Kasumi-1 (cell line): Measurements from ENCODE around the gene ANAPC1.
"Not testable (repeated sequence)": the region's sequence is repeated elsewhere in the genome, so short reads cannot be mapped to it uniquely, and the experiment has no call there.

Experiments
- DNase-seq, 2 experiments: peaks; one replicate each; lab custom pipeline; 2025; lab: John Stamatoyannopoulos, UW

ANAPC1 gene

GRCh38 chr2:111790633-111791032 lies 93.4 kb downstream of the ANAPC1 start:
- DNase-seq, result not testable (repeated sequence)

GRCh38 chr2:111784081-111784480 lies 99.9 kb downstream of the ANAPC1 start:
- DNase-seq, result not testable (repeated sequence)

- DNase-seq, result not testable (repeated sequence)
Observed at GRCh38 chr2:111782195-111782594, 101.8 kb downstream of the ANAPC1 start.

GRCh38 chr2:111781443-111782094 lies 102.4 kb downstream of the ANAPC1 start:
- DNase-seq, result not testable (repeated sequence)

GRCh38 chr2:111777155-111777554 lies 106.8 kb downstream of the ANAPC1 start:
- DNase-seq, result not testable (repeated sequence)

GRCh38 chr2:111776296-111776695 lies 107.7 kb downstream of the ANAPC1 start:
- DNase-seq, result not testable (repeated sequence)

- peak in 1 of 2 experiments; percentile 40 for DNase-seq
Observed at GRCh38 chr2:111772180-111772579, 111.8 kb downstream of the ANAPC1 start.

- DNase-seq, result not testable (repeated sequence)
Observed at GRCh38 chr2:111770916-111771658, 112.9 kb downstream of the ANAPC1 start.

GRCh38 chr2:111768266-111769190 lies 115.5 kb downstream of the ANAPC1 start:
- DNase-seq, result not testable (repeated sequence)

- DNase-seq, result peak; percentile 69 to 71
Observed at GRCh38 chr2:111767087-111767486, 116.9 kb downstream of the ANAPC1 start.

GRCh38 chr2:111766295-111766694 lies 117.7 kb downstream of the ANAPC1 start:
- DNase-seq, result not testable (repeated sequence)

- peak in 1 of 2 experiments; percentile 1 for DNase-seq
Observed at GRCh38 chr2:111764151-111764550, 119.8 kb downstream of the ANAPC1 start.

GRCh38 chr2:111760697-111761284 lies 123.2 kb downstream of the ANAPC1 start:
- not testable (repeated sequence) for DNase-seq

- not testable (repeated sequence) for DNase-seq
Observed at GRCh38 chr2:111752533-111752932, 131.5 kb downstream of the ANAPC1 start.

- peak in 1 of 2 experiments; percentile 7 for DNase-seq
Observed at GRCh38 chr2:111750641-111751040, 133.4 kb downstream of the ANAPC1 start.

GRCh38 chr2:111748429-111748828 lies 135.6 kb downstream of the ANAPC1 start:
- not testable (repeated sequence) for DNase-seq

GRCh38 chr2:111747410-111748115 lies 136.4 kb downstream of the ANAPC1 start:
- DNase-seq, result not testable (repeated sequence)

- not testable (repeated sequence) for DNase-seq
Observed at GRCh38 chr2:111744751-111745150, 139.2 kb downstream of the ANAPC1 start.

- DNase-seq, result not testable (repeated sequence)
Observed at GRCh38 chr2:111741517-111741916, 142.5 kb downstream of the ANAPC1 start.

- not testable (repeated sequence) for DNase-seq
Observed at GRCh38 chr2:111735838-111736721, 147.9 kb downstream of the ANAPC1 start.
